ENCODE results near the gene PLXNA4.

The PLXNA4 gene

GRCh38 chr7:132475037-132475668 is 101.1 kb downstream of the PLXNA4 start:
- DNase-seq (ENCODE audit: low read depth in 2 of 3, low spot score in 1 of 3): no peak

GRCh38 chr7:132472463-132473120 is 103.7 kb downstream of the PLXNA4 start:
- no peak for DNase-seq (ENCODE audit: low read depth in 2 of 3, low spot score in 1 of 3)

DNA sequence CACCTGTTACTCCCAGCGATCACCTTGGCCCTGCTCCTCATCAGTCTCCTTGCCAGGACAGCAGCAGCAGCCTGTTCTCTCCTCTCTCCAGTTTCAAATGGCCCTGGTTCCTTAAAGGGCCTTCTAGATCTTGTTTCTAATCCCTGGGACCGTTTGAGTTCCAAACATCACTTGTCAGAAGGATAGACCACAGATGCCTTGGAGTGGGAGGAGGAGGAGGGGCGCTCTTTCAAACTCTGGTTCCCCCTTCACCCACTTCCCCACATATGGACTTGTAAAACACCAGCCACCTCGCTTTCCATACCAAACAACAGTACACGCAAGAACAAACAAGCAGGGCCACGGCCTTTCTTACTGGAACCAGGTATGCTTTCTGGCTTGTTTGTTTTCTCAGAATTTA is 104.8 kb downstream of the PLXNA4 start:
- no peak for DNase-seq (ENCODE audit: low read depth in 2 of 3, low spot score in 1 of 3)

DNA sequence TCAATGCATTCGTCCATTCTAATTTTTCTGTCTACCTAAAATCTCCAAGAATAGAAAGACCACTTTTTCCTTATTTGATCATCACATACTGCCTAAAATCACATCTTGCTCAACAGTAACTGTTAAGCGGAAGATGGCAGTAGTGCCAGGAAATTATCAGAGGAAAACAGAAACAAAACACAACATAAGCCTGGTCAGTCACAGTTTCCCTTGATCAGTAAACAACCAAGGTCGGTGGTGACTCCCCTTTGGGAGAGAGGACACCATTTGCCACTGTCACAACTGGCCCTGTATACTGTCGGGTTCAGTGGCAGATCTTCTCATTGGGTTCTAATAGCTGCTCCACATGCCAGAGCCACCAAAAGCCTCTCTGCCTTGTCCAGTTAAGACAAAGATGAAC is 106.6 kb downstream of the PLXNA4 start:
- DNase-seq (ENCODE audit: low read depth in 2 of 3, low spot score in 1 of 3): no peak

DNA sequence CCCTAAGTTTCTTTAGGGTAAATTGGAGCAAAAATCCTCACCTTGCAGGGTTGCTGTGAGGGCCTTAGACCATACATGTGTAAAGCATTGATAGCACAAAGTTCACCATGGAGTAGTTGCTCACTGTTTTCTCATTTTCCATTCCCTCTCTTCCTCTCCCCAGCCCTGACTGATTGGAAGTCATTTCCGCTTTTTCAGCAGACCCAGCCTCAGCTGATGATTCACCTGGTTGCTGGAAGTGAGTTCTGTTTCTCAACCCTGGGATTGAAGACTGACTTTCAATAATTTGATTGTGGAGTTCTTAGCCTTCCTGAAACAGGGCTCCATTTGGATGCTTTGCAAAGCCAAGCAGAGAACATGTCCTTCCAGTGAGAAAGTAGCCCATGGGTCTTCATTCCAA is 107.0 kb downstream of the PLXNA4 start:
- no peak for DNase-seq (ENCODE audit: low read depth in 2 of 3, low spot score in 1 of 3)

- DNase-seq (ENCODE audit: low read depth in 2 of 3, low spot score in 1 of 3): no peak
Measured at GRCh38 chr7:132466367-132466766, 109.9 kb downstream of the PLXNA4 start.

DNA sequence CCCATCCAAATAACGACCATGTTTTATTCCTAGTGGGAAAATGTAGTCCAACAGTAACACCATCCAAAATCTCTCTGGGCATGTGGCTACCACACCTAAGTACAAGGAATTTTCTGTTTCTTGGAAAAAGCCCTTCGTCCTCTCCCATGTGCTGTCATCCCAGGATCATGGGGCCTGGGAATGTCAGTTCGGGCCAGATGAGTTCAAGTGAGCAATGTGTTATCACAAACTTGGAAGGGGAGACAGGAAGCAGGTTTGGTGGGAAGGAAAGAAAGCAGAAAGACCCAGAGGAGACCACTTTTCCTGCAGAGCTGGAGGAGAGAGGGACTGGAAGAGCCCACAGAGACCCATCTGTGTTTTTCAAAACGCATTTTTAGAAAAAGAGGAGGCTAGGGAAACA is 110.8 kb downstream of the PLXNA4 start:
- DNase-seq (ENCODE audit: low read depth in 2 of 3, low spot score in 1 of 3): no peak

- DNase-seq (ENCODE audit: low read depth in 2 of 3, low spot score in 1 of 3): no peak
Measured at GRCh38 chr7:132464740-132465139, 111.5 kb downstream of the PLXNA4 start.

DNA sequence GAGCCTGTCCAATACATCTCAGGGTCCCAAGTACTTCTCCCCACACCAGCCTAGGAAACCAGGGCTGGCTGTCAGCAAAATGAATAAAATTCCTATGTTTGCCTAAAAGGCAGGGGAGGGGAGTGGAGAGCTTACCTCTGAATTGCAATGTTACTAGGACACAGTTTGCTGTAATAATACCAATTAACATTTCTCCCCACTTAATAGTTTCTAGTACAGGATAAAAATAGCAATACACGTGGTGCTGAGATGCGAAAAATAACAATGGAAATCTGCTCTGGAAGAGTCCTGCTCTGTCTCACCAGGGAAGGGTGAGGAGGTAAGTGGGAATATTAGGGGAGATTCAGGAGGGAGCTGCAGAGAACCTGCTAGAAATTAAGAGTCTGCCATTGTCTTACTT is 112.3 kb downstream of the PLXNA4 start:
- no peak for DNase-seq (ENCODE audit: low read depth in 2 of 3, low spot score in 1 of 3)

GRCh38 chr7:132462478-132462877 is 113.8 kb downstream of the PLXNA4 start:
- DNase-seq (ENCODE audit: low read depth in 2 of 3, low spot score in 1 of 3): no peak

DNA sequence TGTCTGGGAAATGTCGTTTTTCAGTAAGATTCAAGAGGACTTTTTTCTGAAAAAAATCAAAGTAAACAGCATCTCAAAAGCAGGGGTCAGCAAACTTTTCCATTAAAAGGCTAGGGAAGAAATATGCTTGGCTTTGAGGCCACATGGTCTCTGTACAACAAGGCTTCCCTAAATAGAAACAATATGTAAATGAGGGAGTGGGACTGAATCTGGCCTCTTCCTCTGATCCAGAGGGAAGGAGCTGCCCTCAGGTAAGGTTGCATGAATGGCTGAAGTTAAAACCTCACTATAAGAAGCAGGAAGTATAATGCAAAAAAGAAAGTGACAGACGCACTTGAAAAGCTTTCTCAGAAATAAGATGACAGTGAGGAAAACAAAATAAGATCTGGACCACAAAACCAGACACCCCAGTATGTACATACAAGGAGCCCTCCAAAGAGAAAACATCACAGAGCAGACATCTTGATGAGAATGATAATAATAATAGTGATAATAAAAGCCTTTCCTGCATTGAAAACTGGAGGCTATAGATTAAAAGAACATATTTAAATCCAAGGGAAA is 115.2 kb downstream of the PLXNA4 start:
- DNase-seq (ENCODE audit: low read depth in 2 of 3, low spot score in 1 of 3): no peak

DNA sequence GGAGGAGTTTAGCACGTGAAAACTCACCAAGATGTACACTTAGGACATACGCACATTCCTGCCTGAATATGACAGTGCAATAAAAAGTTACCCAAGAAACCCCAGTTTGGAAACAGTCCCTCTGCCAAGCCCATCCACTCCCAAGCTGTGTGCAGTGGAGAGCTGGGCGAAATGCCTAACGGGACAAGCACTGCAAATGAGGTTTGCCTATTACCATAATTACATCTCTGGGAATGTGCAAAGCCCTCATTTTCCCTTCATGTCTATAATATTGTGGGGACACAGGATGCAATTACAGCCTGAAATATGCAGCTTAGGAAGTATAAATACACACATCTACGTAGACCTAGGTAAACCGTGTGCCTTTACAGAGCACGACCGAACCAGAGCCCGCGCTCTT is 117.5 kb downstream of the PLXNA4 start:
- no peak for DNase-seq (ENCODE audit: low read depth in 2 of 3, low spot score in 1 of 3)

DNA sequence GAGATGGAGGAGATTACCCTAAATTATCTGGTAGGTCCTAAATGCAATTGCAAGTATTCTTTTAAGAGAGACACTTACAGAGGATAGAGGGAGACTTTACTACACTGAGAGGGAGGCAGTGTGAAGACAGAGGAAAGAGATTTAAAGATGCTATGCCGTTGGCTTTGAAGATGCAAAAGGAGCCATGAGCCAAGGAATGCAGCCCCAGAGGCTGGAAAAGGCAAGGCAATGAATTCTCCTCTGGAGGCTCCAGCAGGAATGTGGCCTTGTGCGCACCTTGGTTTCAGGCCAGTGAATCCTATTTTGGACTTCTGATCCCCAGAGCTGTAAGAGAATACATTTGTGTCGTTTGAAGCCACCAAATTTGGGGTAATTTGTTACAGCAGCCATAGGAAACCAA is 118.6 kb downstream of the PLXNA4 start:
- no peak for DNase-seq (ENCODE audit: low read depth in 2 of 3, low spot score in 1 of 3)

- DNase-seq (ENCODE audit: low read depth in 2 of 3, low spot score in 1 of 3): no peak
Measured at GRCh38 chr7:132456418-132456817, 119.9 kb downstream of the PLXNA4 start.

- no peak for DNase-seq (ENCODE audit: low read depth in 2 of 3, low spot score in 1 of 3)
Measured at GRCh38 chr7:132455378-132455777, 120.9 kb downstream of the PLXNA4 start.

DNA sequence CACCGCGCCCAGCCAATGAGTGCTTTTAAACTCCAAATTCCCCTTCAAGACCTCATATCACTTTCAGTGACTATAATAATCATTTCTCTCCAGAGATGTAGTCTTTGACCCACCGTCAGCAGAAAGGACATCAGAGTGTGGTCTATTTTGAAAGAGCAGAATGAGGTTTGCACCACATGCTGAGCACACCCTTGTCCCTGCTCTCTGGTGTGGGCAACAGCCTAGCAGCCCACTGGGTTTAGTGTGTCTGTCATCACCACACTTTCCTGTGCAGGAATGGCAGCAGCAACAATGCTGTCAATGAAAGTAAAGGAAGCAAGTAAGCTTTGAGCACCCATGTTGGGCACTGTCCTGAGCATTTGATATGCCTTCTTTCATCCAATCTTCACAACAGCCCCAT is 122.4 kb downstream of the PLXNA4 start:
- DNase-seq (ENCODE audit: low read depth in 2 of 3, low spot score in 1 of 3): no peak

DNA sequence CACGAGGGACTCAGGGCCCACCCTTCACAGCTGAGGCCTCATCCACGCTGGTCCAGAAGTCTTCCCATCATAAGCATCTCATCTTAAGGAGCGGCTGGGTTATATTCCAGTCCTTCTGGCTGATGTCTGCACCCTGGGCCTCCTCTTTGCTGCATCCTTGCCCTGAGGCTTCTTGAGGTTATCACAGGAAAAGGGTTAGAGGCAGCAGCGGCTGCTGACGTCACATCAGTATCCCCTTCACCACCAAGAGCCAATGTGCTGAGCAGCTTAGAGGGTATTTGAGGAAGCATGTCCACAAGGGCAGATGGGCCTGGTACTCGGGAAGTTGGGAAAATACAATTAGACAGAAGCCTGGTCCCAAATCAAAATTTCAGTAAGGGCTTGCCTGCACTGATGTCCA is 125.1 kb downstream of the PLXNA4 start:
- no peak for DNase-seq (ENCODE audit: low read depth in 2 of 3, low spot score in 1 of 3)

DNA sequence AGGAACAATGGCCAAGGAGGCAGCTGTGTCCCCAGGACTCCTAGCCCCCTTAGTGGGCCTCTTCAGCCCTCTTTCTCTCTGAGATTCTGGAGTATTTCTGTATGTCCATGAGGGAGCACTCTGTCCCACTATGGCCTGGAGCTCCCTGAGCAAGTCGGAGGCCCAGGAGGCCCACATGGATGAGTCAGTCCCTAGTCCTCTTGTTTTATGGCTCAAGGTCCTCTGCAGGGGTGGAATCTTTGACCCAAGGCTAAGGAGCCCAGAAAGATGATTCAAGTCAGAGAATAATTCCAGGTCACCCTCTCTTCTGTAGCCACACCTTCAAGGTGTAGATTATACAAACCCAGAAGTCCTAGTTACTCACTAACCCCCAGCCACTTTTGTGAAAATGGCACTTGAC is 125.6 kb downstream of the PLXNA4 start:
- DNase-seq (ENCODE audit: low read depth in 2 of 3, low spot score in 1 of 3): no peak

- no peak for DNase-seq (ENCODE audit: low read depth in 2 of 3, low spot score in 1 of 3)
Measured at GRCh38 chr7:132450188-132450587, 126.1 kb downstream of the PLXNA4 start.

- DNase-seq (ENCODE audit: low read depth in 2 of 3, low spot score in 1 of 3): no peak
Measured at GRCh38 chr7:132446666-132447278, 129.5 kb downstream of the PLXNA4 start.

DNA sequence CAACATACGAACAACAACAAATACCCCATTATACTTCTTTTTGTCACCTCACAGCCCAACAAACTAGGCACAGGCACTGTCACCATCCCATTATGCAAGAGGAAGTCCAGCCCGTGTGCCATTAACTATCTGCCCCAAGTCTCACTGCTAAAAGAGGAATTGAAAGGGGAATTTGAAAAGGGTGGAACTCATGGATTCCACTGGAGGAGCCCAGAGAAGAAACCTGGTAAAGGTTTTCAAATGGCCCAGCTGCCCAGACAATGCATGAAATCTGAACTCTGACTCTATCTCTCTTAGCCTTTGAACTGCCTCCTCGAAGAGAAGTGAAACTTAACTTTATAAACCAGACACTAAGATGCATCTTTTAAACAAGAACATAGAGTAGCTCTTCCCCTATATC is 130.0 kb downstream of the PLXNA4 start:
- DNase-seq (ENCODE audit: low read depth in 2 of 3, low spot score in 1 of 3): no peak

DNA sequence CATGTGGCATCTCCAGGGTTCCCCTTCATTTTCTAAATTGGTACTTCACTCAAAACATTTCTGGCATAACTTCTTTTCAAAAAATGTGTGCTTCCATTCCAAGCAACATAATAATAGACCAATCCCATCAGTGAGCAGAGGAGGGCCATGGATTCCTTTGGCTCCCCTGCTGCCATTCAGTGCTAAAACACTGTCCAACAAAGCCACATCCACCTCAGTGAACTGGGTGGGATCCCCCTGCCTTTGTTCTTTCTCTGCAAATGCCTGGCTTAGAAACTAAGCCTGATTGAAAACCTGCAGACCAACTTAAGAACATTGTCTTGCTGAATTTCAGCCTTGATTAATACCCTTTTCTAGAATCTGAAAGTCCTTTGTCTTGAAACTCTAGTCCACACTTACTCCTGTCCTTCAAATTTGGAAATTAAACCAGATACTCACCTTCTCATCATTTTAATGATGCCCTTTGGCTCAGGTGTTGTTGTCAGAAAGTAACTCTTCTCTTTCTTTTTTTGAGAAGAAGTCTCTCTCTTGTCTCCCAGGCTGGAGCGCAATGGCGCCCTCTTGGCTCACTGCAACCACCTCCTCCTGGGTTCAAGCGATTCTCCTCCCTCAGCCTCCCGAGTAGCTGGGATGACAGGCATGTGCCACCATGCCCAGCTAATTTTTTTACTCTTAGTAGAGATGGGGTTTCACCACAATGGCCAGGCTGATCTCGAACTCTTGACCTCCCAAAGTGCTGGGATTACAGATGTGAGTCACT is 132.3 kb downstream of the PLXNA4 start:
- no peak for DNase-seq (ENCODE audit: low read depth in 2 of 3, low spot score in 1 of 3)
